A549 (cell line): ENCODE measurements around the gene CNDP1. TPM values are rescaled to one million over a fixed set of nuclear protein-coding genes. Genes with fewer than 3 reads are reported as not detected.

Experiments
- ATAC-seq, 2 experiments: fragments of 200-7000 bp in 1 of 2; fragments of >200 bp in 1 of 2; cut with Nextera tagmentation in 1 of 2; cut with Tn5 transposase in 1 of 2; 3 replicates each; pipeline versions ENCODE4 v1.8.0 to v1.9.1; 2018 to 2020; ENCODE audit warnings: mild to moderate bottlenecking in 1 of 2, moderate library complexity in 1 of 2
- CTCF ChIA-PET: fragments of 300-600 bp; sonication (Branson Sonifier 250); formaldehyde crosslinking; extraction: SDS; loops from one replicate; lab custom pipeline; 2021; ENCODE audit warnings: antibody characterized with exemption, inconsistent platforms; lab: Yijun Ruan, JAX
- POLR2A ChIA-PET: fragments of 350-600 bp; formaldehyde crosslinking; extraction: SDS; loops from one replicate; lab custom pipeline; 2021; ENCODE audit warnings: antibody characterized with exemption, inconsistent platforms; lab: Yijun Ruan, JAX
- DNase-seq, 2 experiments: peaks; one replicate each; pipeline versions ENCODE4 v3.0.0 to v3.0.0-alpha.2; 2011 to 2016; ENCODE audit warnings: low read depth in 1 of 2, low spot score in 1 of 2
- FAIRE-seq: peaks from 2 replicates; lab custom pipeline; 2011; peaks lifted over from hg19 to GRCh38; lab: Jason Lieb, UNC
- H3K27ac ChIP-seq, 2 experiments: fragments of >200 bp; sonication (Bioruptor Twin); formaldehyde crosslinking; 3 replicates each; pipeline ENCODE4 v1.5.1; 2016 to 2017
- H3K4me1 ChIP-seq: fragments of >200 bp; sonication (Bioruptor Twin); formaldehyde crosslinking; 3 replicates; pipeline ENCODE4 v1.6.1; 2016
- H3K4me2 ChIP-seq: fragments of >200 bp; sonication (Bioruptor Twin); formaldehyde crosslinking; 3 replicates; pipeline ENCODE4 v1.6.1; 2016
- H3K4me3 ChIP-seq: fragments of >200 bp; sonication (Bioruptor Twin); formaldehyde crosslinking; 3 replicates; pipeline ENCODE4 v1.5.1; 2016
- H3K9me3 ChIP-seq: fragments of >200 bp; sonication (Bioruptor Twin); formaldehyde crosslinking; 3 replicates; pipeline ENCODE4 v1.6.1; 2016
- CBX8 ChIP-seq: fragments of 200-600 bp; sonication (generic); IDR thresholded peaks from 2 replicates; pipeline ENCODE4 v1.6.1; 2016
- CEBPB ChIP-seq, 2 experiments: fragments of >200 bp in 1 of 2; sonication (Bioruptor Twin) in 1 of 2; formaldehyde crosslinking in 1 of 2; IDR thresholded peaks; 2 replicates each; pipeline ENCODE4 v1.6.1; 2012 to 2016
- CHD2 ChIP-seq: fragments of 150-350 bp; IDR thresholded peaks from 2 replicates; pipeline ENCODE4 v1.6.1; 2014; ENCODE audit warnings: low read length; ENCODE audit not compliant: partially characterized antibody
- CHD4 ChIP-seq: fragments of 200-600 bp; sonication (generic); IDR thresholded peaks from 2 replicates; pipeline ENCODE4 v1.6.1; 2016; ENCODE audit warnings: antibody characterized with exemption, mild to moderate bottlenecking, borderline replicate concordance
- EHMT2 ChIP-seq: fragments of 200-600 bp; sonication (generic); IDR thresholded peaks from 2 replicates; pipeline ENCODE4 v1.6.1; 2016; ENCODE audit warnings: antibody characterized with exemption, low read depth, mild to moderate bottlenecking, moderate library complexity
- FOSL2 ChIP-seq, 2 experiments: fragments of 450-650 bp in 1 of 2; fragments of >200 bp in 1 of 2; sonication (Bioruptor Twin) in 1 of 2; formaldehyde crosslinking; IDR thresholded peaks; 2 replicates each; pipeline versions ENCODE4 v1.5.0 to v1.6.1; 2016 to 2020; ENCODE audit warnings: mild to moderate bottlenecking in 1 of 2, moderate library complexity in 1 of 2
- FOXS1 ChIP-seq: fragments of 250-450 bp; sonication (Bioruptor Pico); IDR thresholded peaks from 2 replicates; pipeline ENCODE4 v1.5.0; 2020; ENCODE audit warnings: mild to moderate bottlenecking, moderate library complexity
- HEYL ChIP-seq: fragments of 250-450 bp; sonication (Bioruptor Pico); IDR thresholded peaks from 2 replicates; pipeline ENCODE4 v1.8.0; 2021; ENCODE audit warnings: mild to moderate bottlenecking, moderate library complexity
- HOXB5 ChIP-seq: fragments of 250-450 bp; sonication (Bioruptor Pico); IDR thresholded peaks from 2 replicates; pipeline ENCODE4 v1.5.0; 2020; ENCODE audit warnings: mild to moderate bottlenecking, moderate library complexity
- JUN ChIP-seq, 2 experiments: fragments of >200 bp; sonication (Bioruptor Twin); formaldehyde crosslinking; IDR thresholded peaks; 2 replicates in 1 of 2; 3 replicates in 1 of 2; pipeline ENCODE4 v1.6.1; 2016 to 2017
- MAFK ChIP-seq: fragments of 450-650 bp; IDR thresholded peaks from 2 replicates; pipeline ENCODE4 v1.6.1; 2014; ENCODE audit not compliant: partially characterized antibody
- MYC ChIP-seq: IDR thresholded peaks from 2 replicates; pipeline ENCODE4 v1.6.1; 2012; ENCODE audit warnings: mild to moderate bottlenecking, inconsistent platforms, low read length, improper control_type of control experiment, borderline replicate concordance
- NFE2L2 ChIP-seq: fragments of 150-350 bp; conservative IDR thresholded peaks from 2 replicates; pipeline ENCODE4 v1.6.1; 2014; ENCODE audit warnings: low read length
- NPAS2 ChIP-seq: fragments of 250-450 bp; sonication (Bioruptor Pico); IDR thresholded peaks from 2 replicates; pipeline ENCODE4 v1.8.0; 2022; ENCODE audit warnings: mild to moderate bottlenecking, moderate library complexity, borderline replicate concordance
- PHF8 ChIP-seq: fragments of 200-600 bp; sonication (generic); IDR thresholded peaks from 2 replicates; pipeline ENCODE4 v1.6.1; 2016; ENCODE audit warnings: low read depth, mild to moderate bottlenecking, antibody characterized with exemption, moderate library complexity, borderline replicate concordance
- POLR2AphosphoS2 ChIP-seq: conservative IDR thresholded peaks from 2 replicates; pipeline ENCODE4 v1.6.1; 2012; ENCODE audit warnings: low read length, improper control_type of control experiment, inconsistent platforms
- RAD21 ChIP-seq, 2 experiments: fragments of >200 bp in 1 of 2; sonication (Bioruptor Twin) in 1 of 2; formaldehyde crosslinking in 1 of 2; IDR thresholded peaks in 1 of 2; conservative IDR thresholded peaks in 1 of 2; 2 replicates in 1 of 2; 3 replicates in 1 of 2; pipeline ENCODE4 v1.6.1; 2012 to 2018; ENCODE audit warnings: inconsistent platforms in 1 of 2
- RCOR1 ChIP-seq: fragments of 150-350 bp; IDR thresholded peaks from 2 replicates; pipeline ENCODE4 v1.6.1; 2014; ENCODE audit warnings: antibody characterized with exemption, low read length, low read depth
- RNF2 ChIP-seq: fragments of 200-600 bp; sonication (generic); IDR thresholded peaks from 2 replicates; pipeline ENCODE4 v1.6.1; 2016; ENCODE audit warnings: low read depth, mild to moderate bottlenecking, antibody characterized with exemption, moderate library complexity, borderline replicate concordance
- SREBF2 ChIP-seq: fragments of 450-650 bp; IDR thresholded peaks from 2 replicates; pipeline ENCODE4 v1.6.1; 2014; ENCODE audit warnings: mild to moderate bottlenecking, moderate library complexity
- TP53 ChIP-seq: fragments of 250-450 bp; sonication (Bioruptor Pico); IDR thresholded peaks from 2 replicates; pipeline ENCODE4 v1.5.0; 2021; ENCODE audit warnings: mild to moderate bottlenecking, moderate library complexity
- USF2 ChIP-seq: fragments of 450-650 bp; IDR thresholded peaks from 2 replicates; pipeline ENCODE4 v1.6.1; 2014; ENCODE audit warnings: antibody characterized with exemption
- ZFP36 ChIP-seq: fragments of 450-650 bp; IDR thresholded peaks from 2 replicates; pipeline ENCODE4 v1.6.1; 2014; ENCODE audit warnings: borderline replicate concordance; ENCODE audit not compliant: partially characterized antibody
- WGBS: methylation state at CpG from one replicate; pipeline ENCODE4 v1.1.6; 2017; ENCODE audit errors: missing lambda C conversion rate; 5-methylcytosine and 5-hydroxymethylcytosine counted together
- polyA plus RNA-seq, 4 experiments: library from polyadenylated mRNA; depleted of rRNA in 3 of 4; stranded (reverse); fragments of >200 nt; fragmentation: RNase III in 1 of 4; extraction: RNeasy Plus Mini Kit Qiagen cat#74134 plus additional on column Dnase treatment in 1 of 4; gene quantifications; 2 replicates in 3 of 4; 3 replicates in 1 of 4; pipeline ENCODE4 v1.2.3, GENCODE V29; 2011 to 2017
- TF ChIP-seq, protein P1 (sequence below): fragments of 250-450 bp; sonication (Bioruptor Pico); IDR thresholded peaks from 2 replicates; pipeline ENCODE4 v1.5.0; 2020; ENCODE audit warnings: low read depth, mild to moderate bottlenecking, moderate library complexity
- TF ChIP-seq, protein P2 (sequence below): fragments of >200 bp; sonication (Bioruptor Twin); formaldehyde crosslinking; IDR thresholded peaks from 2 replicates; pipeline ENCODE4 v1.6.1; 2016
- TF ChIP-seq, protein P3 (sequence below): IDR thresholded peaks from 2 replicates; pipeline ENCODE4 v1.6.1; 2012

CNDP1 gene
- polyA plus RNA-seq, 2 of the 4 experiments (the other 2 are of a cell fraction), result 0.16 TPM; not detected in 1

DNA sequence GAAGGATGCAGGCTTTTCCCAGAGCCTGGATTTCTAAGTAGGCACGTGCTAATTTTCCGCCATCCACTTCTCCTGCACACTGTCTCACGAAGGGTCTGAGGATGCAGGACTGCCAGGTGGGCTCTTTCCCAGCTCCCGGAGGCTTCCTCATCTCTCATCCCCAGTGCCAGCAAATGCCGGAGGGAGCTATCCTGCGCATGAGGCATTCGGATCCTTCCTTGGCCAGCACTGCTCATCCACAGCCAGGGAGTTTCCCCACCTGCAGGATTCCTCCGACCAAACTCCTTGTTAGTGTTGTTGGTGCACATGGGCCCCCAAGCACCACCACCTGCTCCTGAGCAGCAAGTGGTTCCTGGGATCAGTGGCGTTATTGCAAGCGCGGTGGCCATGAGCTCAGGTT, 5.0 kb downstream of the CNDP1 start:
- FAIRE-seq (no peak), DNase-seq (no peak), ATAC-seq (no peak)
- ChIA-PET CTCF (interaction anchor here (0.9 kb wide), 1 partner anchor 12 kb away, joined by 4 read pairs; no protein-coding TSS in a partner anchor), POLR2A (no interaction called here)
- Histone ChIP-seq H3K4me2 (no peak overlapping the region), H3K27ac (no peak overlapping the region), H3K4me1 (no peaks in the 10 kb centered on the region), H3K4me3 (no peak overlapping the region), H3K9me3 (no peaks in the 10 kb centered on the region)
- no peak for TF ChIP-seq POLR2AphosphoS2
- TF ChIP-seq FOXS1 (CRISPR knock-in tag), result no peak
- no peak for TF ChIP-seq NPAS2 (CRISPR knock-in tag)
- TF ChIP-seq TP53 (CRISPR knock-in tag), result no peak
- TF ChIP-seq PHF8, result no peak
- no peak for TF ChIP-seq EHMT2
- TF ChIP-seq, protein P1, sequence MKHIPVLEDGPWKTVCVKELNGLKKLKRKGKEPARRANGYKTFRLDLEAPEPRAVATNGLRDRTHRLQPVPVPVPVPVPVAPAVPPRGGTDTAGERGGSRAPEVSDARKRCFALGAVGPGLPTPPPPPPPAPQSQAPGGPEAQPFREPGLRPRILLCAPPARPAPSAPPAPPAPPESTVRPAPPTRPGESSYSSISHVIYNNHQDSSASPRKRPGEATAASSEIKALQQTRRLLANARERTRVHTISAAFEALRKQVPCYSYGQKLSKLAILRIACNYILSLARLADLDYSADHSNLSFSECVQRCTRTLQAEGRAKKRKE (CRISPR knock-in tag), result no peak
- TF ChIP-seq MYC, result no peak
- TF ChIP-seq ZFP36, result no peak
- TF ChIP-seq CEBPB (IDR thresholded peaks at IDR 0.05), result no peak
- TF ChIP-seq HOXB5 (CRISPR knock-in tag), result no peak
- TF ChIP-seq USF2, result no peak
- TF ChIP-seq, protein P2, sequence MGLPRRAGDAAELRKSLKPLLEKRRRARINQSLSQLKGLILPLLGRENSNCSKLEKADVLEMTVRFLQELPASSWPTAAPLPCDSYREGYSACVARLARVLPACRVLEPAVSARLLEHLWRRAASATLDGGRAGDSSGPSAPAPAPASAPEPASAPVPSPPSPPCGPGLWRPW, result no peak
- no peak for TF ChIP-seq CHD2
- no peak for TF ChIP-seq FOSL2 (IDR thresholded peaks at IDR 0.05)
- no peak for TF ChIP-seq FOSL2 (CRISPR knock-in tag; IDR thresholded peaks at IDR 0.05)
- TF ChIP-seq SREBF2, result no peak
- TF ChIP-seq MAFK, result no peak
- TF ChIP-seq, protein P3, sequence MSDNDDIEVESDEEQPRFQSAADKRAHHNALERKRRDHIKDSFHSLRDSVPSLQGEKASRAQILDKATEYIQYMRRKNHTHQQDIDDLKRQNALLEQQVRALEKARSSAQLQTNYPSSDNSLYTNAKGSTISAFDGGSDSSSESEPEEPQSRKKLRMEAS, result no peak
- WGBS, result 49% methylated on average over 7 of the region's 11 CpGs

DNA sequence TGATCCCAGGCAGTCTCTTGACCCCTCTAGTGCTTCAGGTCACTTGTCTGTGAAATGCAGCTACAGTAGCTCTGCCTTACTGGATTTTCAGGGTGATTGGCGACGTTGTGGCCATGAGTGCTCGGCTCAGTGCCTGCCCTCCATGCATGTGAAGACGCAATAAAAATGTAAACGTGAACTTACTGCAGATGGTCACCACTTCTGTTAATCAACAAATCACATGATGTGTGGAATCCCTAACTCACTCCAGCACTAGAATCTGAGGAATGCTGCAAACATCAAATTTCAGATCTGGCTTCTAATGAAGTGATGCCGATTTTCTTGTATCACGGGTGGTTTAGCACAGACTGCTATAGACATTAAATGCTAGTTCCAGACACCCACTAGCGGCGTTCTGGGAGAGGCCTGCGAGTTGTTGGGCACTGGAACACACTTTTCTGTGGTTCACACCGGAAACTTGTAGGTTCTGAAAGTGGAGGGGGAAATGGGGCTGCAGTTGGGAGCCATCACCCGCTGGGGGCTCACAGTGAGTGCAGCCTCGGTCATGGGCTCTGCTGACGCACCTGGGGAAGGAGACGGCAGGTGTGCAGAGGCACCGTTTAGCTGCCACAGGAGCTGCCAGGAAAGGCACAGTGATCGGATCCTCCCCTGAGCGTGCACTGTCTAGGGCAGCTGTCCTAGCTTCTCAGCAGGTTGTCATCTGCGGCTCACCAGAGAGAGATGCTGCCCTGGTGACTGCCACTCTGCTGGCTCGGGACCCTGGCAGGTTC, 6.5 kb downstream of the CNDP1 start:
- DNase-seq (no peak), FAIRE-seq (no peak), ATAC-seq (no peak)
- POLR2A ChIA-PET, result no interaction called here
- no peak overlapping the region for H3K27ac ChIP-seq
- no peaks in the 10 kb centered on the region for H3K9me3 ChIP-seq
- no peak overlapping the region for H3K4me3 ChIP-seq
- H3K4me2 ChIP-seq, result no peak overlapping the region
- CTCF ChIA-PET, result interaction anchor here (0.6 kb wide), 1 partner anchor 15 kb away, joined by 3 read pairs; no protein-coding TSS in a partner anchor
- H3K4me1 ChIP-seq, result no peaks in the 10 kb centered on the region
- whole genome bisulfite sequencing, result 49% methylated on average over 13 of the region's 20 CpGs
- TF ChIP-seq RNF2, result no peak
- no peak for TF ChIP-seq CEBPB (IDR thresholded peaks at IDR 0.05)
- TF ChIP-seq CBX8, result no peak
- TF ChIP-seq NFE2L2, result no peak
- TF ChIP-seq CHD4, result no peak
- TF ChIP-seq CHD2, result no peak
- no peak for TF ChIP-seq RCOR1
- TF ChIP-seq RAD21 (conservative IDR thresholded peaks at IDR 0.05 in 1 of 2, IDR thresholded peaks at IDR 0.05 in 1 of 2), result no peak
- TF ChIP-seq MAFK, result no peak
- TF ChIP-seq HEYL (CRISPR knock-in tag), result no peak
- TF ChIP-seq PHF8, result no peak
- no peak for TF ChIP-seq JUN (IDR thresholded peaks at IDR 0.05)
